GM06990 (cell line): ENCODE results near the gene NID1.
"Not testable (repeated sequence)": the region's sequence is repeated elsewhere in the genome, so short reads cannot be mapped to it uniquely, and the experiment has no call there.

Source experiments
- DNase-seq: peaks from one replicate; pipeline ENCODE4 v3.0.0-alpha.2; 2011; ENCODE audit not compliant: insufficient read length; ENCODE audit errors: extremely low read depth
- H3K27me3 ChIP-seq: replicated peaks from 2 replicates; pipeline ENCODE4 v1.6.0; 2011; ENCODE audit warnings: low read length; ENCODE audit not compliant: control insufficient read depth, insufficient read depth
- H3K36me3 ChIP-seq: 2 replicates; pipeline ENCODE4 v1.5.1; 2011; ENCODE audit warnings: low read length; ENCODE audit not compliant: control insufficient read depth, insufficient read depth
- H3K4me3 ChIP-seq: replicated peaks from 2 replicates; pipeline ENCODE4 v1.5.1; 2011; ENCODE audit warnings: low read depth, mild to moderate bottlenecking, control low read depth, low read length
- TF ChIP-seq, protein P1 (sequence below): IDR thresholded peaks from 2 replicates; pipeline ENCODE4 v1.5.1; 2011; ENCODE audit warnings: low read length, control low read depth, mild to moderate bottlenecking, inconsistent platforms; ENCODE audit not compliant: insufficient read depth, poor library complexity, severe bottlenecking

NID1 gene

DNA sequence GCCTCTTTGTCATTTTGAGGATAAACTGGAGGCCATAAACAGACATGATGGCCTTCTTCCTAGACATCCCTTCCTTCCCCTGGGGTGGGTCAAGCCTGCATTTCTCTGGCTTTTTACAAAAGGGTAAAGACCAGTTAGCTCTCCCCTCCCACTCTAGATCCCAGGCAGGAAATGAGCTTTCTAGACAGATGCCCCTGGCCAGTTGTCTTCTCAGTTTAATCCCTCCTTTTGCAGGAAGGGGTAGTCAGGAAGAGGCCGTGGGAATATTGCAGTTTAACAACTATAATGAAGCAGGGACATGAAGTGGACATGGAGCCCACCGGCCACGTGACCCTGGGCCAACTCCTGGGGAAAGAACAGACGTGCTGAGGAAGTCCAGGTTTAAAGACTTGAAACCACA, 85.7 kb downstream of the NID1 start:
- no peak for DNase-seq
- TF ChIP-seq, protein P1, sequence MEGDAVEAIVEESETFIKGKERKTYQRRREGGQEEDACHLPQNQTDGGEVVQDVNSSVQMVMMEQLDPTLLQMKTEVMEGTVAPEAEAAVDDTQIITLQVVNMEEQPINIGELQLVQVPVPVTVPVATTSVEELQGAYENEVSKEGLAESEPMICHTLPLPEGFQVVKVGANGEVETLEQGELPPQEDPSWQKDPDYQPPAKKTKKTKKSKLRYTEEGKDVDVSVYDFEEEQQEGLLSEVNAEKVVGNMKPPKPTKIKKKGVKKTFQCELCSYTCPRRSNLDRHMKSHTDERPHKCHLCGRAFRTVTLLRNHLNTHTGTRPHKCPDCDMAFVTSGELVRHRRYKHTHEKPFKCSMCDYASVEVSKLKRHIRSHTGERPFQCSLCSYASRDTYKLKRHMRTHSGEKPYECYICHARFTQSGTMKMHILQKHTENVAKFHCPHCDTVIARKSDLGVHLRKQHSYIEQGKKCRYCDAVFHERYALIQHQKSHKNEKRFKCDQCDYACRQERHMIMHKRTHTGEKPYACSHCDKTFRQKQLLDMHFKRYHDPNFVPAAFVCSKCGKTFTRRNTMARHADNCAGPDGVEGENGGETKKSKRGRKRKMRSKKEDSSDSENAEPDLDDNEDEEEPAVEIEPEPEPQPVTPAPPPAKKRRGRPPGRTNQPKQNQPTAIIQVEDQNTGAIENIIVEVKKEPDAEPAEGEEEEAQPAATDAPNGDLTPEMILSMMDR: no peak
- Histone ChIP-seq H3K4me3 (no peak overlapping the region), H3K36me3 (peaks cover 3% of the 10 kb centered on the region; the same call in 1 of the 2 replicates), H3K27me3 (no peaks in the 10 kb centered on the region)

DNA sequence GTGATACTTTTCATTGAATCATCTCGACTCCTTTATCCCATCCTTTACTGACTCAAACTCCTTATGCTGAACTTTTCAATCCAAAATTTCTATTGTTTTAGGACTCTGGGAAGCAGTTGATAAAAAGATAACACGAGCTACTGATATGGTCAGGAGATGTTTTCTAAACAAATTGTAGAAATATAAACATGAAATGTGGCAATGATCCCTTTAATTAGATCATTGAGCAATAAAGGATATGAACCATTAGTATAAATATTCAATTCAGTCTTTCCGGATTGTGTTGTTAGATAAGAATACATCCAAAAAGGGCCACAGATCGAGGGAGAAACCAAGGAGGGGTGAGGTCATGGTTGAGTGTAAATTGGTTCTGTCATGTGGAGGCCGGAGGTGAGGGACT, 88.4 kb downstream of the NID1 start:
- DNase-seq: no peak
- TF ChIP-seq, protein P1: no peak
- Histone ChIP-seq H3K27me3 (no peaks in the 10 kb centered on the region), H3K4me3 (no peak overlapping the region), H3K36me3 (peaks cover 3% of the 10 kb centered on the region; the same call in 1 of the 2 replicates)

DNA sequence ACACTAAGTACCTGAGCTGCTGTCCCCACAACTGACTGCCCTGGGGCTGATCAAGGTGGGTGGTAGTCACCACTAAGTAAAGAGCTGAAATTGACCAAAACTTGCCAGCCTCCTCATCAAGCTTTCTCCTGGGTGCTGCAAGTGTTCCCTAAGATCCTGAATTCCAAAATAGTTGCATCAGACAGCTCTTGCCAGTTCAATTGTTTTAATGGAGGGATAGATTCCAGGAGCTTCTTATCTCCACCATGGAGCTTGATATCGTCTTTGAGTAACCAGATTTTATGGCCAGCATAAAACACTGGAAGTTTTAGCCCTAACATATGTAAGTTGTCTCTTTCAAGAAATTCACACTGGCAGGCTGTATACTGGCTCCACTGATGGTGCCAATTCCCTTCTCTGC, 90.3 kb downstream of the NID1 start:
- Histone ChIP-seq H3K36me3 (peaks cover 3% of the 10 kb centered on the region; the same call in 1 of the 2 replicates), H3K27me3 (no peaks in the 10 kb centered on the region), H3K4me3 (no peak overlapping the region)
- TF ChIP-seq, protein P1: no peak
- no peak for DNase-seq

DNA sequence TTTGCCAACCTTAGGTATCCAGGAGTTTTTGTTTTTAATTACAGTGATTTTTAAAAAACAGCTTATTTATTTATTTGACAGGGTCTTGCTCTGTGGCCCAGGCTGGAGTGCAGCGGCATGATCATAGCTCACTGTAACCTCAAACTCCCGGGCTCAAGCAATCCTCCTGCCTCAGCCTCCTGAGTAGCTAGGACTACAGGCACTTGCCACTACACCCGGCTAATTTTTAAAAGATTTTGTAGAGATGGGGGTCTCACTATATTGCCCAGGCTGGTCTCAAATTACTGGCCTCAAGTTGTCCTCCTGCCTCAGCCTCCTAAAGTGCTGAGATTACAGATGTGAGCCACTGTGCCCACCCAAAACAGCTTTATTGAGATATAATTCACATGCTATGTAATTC, 92.2 kb downstream of the NID1 start:
- not testable (repeated sequence) for H3K4me3 ChIP-seq, H3K27me3 ChIP-seq, DNase-seq, H3K36me3 ChIP-seq

DNA sequence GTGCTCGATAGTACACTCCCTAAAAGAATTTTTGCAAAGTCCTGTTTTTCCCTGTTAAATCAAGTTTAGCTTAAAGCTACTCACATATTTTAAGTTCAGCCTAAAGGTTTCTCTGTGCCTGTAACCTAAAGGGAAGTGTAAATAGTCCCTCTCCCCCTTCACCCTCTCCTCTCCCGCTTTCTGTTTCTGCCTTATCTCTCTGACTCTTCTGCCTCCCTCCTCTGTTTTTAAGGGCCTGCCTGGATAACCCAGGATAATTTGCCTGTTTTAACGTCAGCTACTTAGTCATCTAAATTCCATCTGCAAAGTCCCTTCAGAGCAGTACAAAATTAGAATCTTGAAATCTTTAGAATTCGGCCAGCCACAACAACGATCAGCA, 92.6 kb downstream of the NID1 start:
- H3K4me3 ChIP-seq: peak overlapping the region; percentile 47
- H3K36me3 ChIP-seq: peaks cover under 1% of the 10 kb centered on the region; the same call in 1 of the 2 replicates
- H3K27me3 ChIP-seq: no peaks in the 10 kb centered on the region
- TF ChIP-seq, protein P1: no peak
- DNase-seq: no peak

DNA sequence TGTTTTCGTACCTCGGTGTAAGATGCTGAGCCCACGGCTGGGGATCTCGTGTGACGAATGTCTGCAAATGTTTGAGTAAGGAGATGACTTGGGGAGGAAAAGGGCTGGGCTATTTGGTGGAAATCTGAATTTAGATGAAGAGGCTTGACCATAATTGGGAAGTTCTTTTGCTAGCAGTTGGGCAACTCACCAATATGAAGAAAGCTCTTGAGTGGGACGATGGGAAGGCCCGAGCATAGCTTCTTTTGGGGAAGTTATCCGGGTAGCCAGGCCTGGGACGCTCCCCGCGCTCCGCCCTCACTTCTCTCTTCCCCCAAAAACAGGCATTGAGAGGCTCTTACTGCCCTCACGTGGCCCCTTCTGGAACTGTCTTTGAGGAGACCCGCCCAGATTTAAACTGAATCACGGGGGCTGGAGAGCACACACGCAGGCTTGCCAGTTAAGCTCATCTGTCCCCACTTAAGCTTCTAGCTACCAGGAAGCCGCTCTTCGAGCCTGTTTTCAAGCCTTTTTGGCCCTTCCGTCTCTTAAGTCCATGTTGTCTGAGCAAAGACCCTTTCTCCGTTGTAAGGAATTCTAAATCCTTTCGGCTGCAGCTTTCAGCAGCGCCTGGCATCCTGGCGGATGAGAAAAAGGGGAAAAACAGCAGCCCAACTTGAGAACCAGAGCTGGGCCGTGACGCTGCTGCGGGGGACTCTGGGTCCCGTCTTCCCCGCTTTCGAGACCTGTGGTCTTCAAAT, 93.1 kb downstream of the NID1 start:
- TF ChIP-seq, protein P1: peak; percentile 83
- peak; percentile 82 for DNase-seq
- no peaks in the 10 kb centered on the region for H3K27me3 ChIP-seq
- peak overlapping the region; percentile 47 for H3K4me3 ChIP-seq
- H3K36me3 ChIP-seq: no peaks in the 10 kb centered on the region
